T-helper 2 cell treated with Interferon-gamma antibody and Interleukin-4, amounts not matched to agents 5 μg/mL and 100 μg/mL, for 36 hours (primary cell): ENCODE measurements around the gene ZMYM2.
"Not testable (repeated sequence)": the region's sequence is repeated elsewhere in the genome, so short reads cannot be mapped to it uniquely, and the experiment has no call there.

Experiments used
- DNase-seq: peaks from one replicate; pipeline ENCODE4 v3.0.0; 2021; ENCODE audit warnings: low spot score
- H3K27ac Mint-ChIP-seq: one replicate; pipeline ENCODE4 v1.8.0; 2021; ENCODE audit warnings: mild to moderate bottlenecking, mixed read lengths
- H3K27me3 Mint-ChIP-seq: one replicate; pipeline ENCODE4 v1.8.0; 2021; ENCODE audit warnings: low read depth, mixed read lengths
- H3K36me3 Mint-ChIP-seq: one replicate; pipeline ENCODE4 v1.8.0; 2021; ENCODE audit warnings: low read depth, mixed read lengths
- H3K4me1 Mint-ChIP-seq: one replicate; pipeline ENCODE4 v1.8.0; 2021; ENCODE audit warnings: low read depth, mixed read lengths
- H3K4me3 Mint-ChIP-seq: one replicate; pipeline ENCODE4 v1.8.0; 2022; ENCODE audit warnings: mild to moderate bottlenecking, moderate library complexity, mixed read lengths
- H3K9me3 Mint-ChIP-seq: one replicate; pipeline ENCODE4 v1.8.0; 2021; ENCODE audit warnings: mixed read lengths

The ZMYM2 gene

GRCh38 chr13:20001366-20002190 lies 43.1 kb downstream of the ZMYM2 start:
- Mint-ChIP-seq H3K4me1 (peaks cover 37% of the 10 kb centered on the region), H3K27ac (peak overlapping the region; percentile 16), H3K27me3 (no peaks in the 10 kb centered on the region), H3K36me3 (peaks cover 41% of the 10 kb centered on the region), H3K4me3 (no peak overlapping the region), H3K9me3 (no peaks in the 10 kb centered on the region)
- no peak for DNase-seq

DNA sequence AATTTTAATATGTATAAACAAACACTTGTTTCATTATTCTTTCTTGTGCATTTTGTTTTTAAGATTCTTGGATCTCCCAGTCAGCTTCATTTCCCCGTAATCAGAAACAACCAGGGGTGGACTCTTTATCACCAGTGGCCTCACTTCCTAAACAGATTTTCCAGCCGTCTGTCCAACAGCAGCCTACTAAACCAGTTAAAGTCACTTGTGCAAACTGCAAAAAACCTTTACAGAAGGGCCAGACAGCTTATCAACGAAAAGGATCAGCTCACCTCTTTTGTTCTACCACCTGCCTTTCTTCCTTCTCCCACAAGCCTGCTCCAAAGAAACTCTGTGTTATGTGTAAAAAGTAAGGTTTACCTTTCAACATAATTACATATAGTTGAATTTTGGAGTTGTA lies 44.3 kb downstream of the ZMYM2 start:
- no peaks in the 10 kb centered on the region for H3K9me3 Mint-ChIP-seq
- H3K4me3 Mint-ChIP-seq: no peak overlapping the region
- H3K27ac Mint-ChIP-seq: peak overlapping the region; percentile 31
- peaks cover 35% of the 10 kb centered on the region for H3K4me1 Mint-ChIP-seq
- no peaks in the 10 kb centered on the region for H3K27me3 Mint-ChIP-seq
- H3K36me3 Mint-ChIP-seq: peaks cover 42% of the 10 kb centered on the region
- no peak for DNase-seq

DNA sequence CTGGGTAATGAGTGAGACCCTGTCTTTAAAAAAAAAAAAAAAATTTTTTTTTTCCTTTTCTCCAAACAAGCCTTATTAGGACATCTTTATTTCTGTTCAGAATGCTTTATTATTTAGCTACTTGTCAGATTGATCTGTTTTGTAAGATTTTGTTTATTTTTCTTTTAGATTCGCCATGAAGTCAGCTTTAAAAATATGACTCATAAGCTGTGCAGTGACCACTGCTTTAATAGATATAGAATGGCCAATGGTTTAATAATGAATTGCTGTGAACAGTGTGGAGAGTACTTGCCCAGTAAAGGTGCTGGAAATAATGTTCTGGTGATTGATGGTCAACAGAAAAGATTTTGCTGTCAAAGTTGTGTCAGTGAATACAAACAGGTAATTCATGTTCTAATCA lies 47.7 kb downstream of the ZMYM2 start:
- no peak for DNase-seq
- no peaks in the 10 kb centered on the region for H3K27me3 Mint-ChIP-seq
- no peak overlapping the region for H3K4me3 Mint-ChIP-seq
- no peaks in the 10 kb centered on the region for H3K9me3 Mint-ChIP-seq
- H3K4me1 Mint-ChIP-seq: peaks cover 12% of the 10 kb centered on the region
- H3K27ac Mint-ChIP-seq: no peak overlapping the region
- H3K36me3 Mint-ChIP-seq: peaks cover 57% of the 10 kb centered on the region

- no peak overlapping the region for H3K4me3 Mint-ChIP-seq
- no peak for DNase-seq
- H3K4me1 Mint-ChIP-seq: peaks cover 14% of the 10 kb centered on the region
- H3K9me3 Mint-ChIP-seq: peaks cover 42% of the 10 kb centered on the region
- no peaks in the 10 kb centered on the region for H3K27me3 Mint-ChIP-seq
- H3K27ac Mint-ChIP-seq: no peak overlapping the region
- H3K36me3 Mint-ChIP-seq: peaks cover 69% of the 10 kb centered on the region
These were observed 57.2 kb downstream of the ZMYM2 start for GRCh38 chr13:20015763-20016162.

DNA sequence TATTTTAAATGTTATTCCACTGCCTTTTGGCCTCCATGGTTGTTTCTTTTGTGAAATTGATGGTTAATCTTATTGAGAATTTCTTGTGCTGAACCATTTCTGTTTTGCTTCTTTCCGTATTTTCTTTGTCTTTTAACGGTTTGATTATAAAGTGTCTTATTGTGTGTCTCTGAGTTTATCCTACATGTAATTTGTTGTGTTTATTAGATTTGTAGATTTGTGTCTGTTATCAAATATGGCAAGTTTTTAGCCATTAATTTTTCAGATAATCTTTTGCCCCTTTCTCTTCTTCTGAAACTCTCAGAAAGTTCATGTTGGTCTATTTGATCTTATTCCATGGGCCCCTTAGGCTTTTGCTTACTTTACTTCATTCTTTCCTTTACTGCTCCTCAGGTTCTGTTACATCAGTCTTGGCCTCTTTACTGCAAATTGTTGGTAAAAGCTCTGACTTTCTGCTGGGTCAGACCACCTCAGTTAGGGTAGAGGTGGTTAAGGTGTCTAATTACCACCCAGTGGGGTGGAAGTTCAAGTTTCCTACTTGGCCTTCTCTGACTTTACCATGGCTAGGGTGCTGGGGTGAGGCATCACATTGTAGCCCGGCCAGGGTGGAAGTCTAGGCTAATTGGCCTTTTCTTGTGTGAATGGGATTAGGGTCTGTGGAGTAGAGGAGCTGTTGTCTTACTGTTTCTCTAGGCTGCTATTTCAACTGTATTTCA lies 58.3 kb downstream of the ZMYM2 start:
- peaks cover 42% of the 10 kb centered on the region for H3K9me3 Mint-ChIP-seq
- peaks cover 74% of the 10 kb centered on the region for H3K36me3 Mint-ChIP-seq
- H3K27me3 Mint-ChIP-seq: no peaks in the 10 kb centered on the region
- no peak overlapping the region for H3K27ac Mint-ChIP-seq
- peaks cover 19% of the 10 kb centered on the region for H3K4me1 Mint-ChIP-seq
- no peak overlapping the region for H3K4me3 Mint-ChIP-seq
- no peak for DNase-seq

GRCh38 chr13:20017365-20017711 lies 58.8 kb downstream of the ZMYM2 start:
- no peak overlapping the region for H3K4me3 Mint-ChIP-seq
- peaks cover 19% of the 10 kb centered on the region for H3K4me1 Mint-ChIP-seq
- H3K27ac Mint-ChIP-seq: no peak overlapping the region
- peaks cover 75% of the 10 kb centered on the region for H3K36me3 Mint-ChIP-seq
- H3K27me3 Mint-ChIP-seq: no peaks in the 10 kb centered on the region
- no peak for DNase-seq
- peaks cover 42% of the 10 kb centered on the region for H3K9me3 Mint-ChIP-seq

GRCh38 chr13:20019043-20019442 lies 60.5 kb downstream of the ZMYM2 start:
- H3K36me3 Mint-ChIP-seq: peaks cover 61% of the 10 kb centered on the region

GRCh38 chr13:20024702-20025101 lies 66.2 kb downstream of the ZMYM2 start:
- Mint-ChIP-seq H3K27me3 (no peaks in the 10 kb centered on the region), H3K4me1 (peaks cover 8% of the 10 kb centered on the region), H3K9me3 (no peaks in the 10 kb centered on the region), H3K36me3 (peaks cover 30% of the 10 kb centered on the region), H3K27ac (peak overlapping the region; percentile 31), H3K4me3 (no peak overlapping the region)
- no peak for DNase-seq

More at GRCh38 chr13:20019043-20019442, 60.5 kb downstream of the ZMYM2 start:
- H3K4me1 Mint-ChIP-seq: peaks cover 16% of the 10 kb centered on the region
- no peak overlapping the region for H3K27ac Mint-ChIP-seq
- no peak overlapping the region for H3K4me3 Mint-ChIP-seq
- DNase-seq: no peak
- peaks cover 35% of the 10 kb centered on the region for H3K9me3 Mint-ChIP-seq
- H3K27me3 Mint-ChIP-seq: no peaks in the 10 kb centered on the region

GRCh38 chr13:20028953-20029352 lies 70.4 kb downstream of the ZMYM2 start:
- Mint-ChIP-seq H3K9me3 (no peaks in the 10 kb centered on the region), H3K4me1 (peaks cover 3% of the 10 kb centered on the region), H3K36me3 (peaks cover 33% of the 10 kb centered on the region), H3K27me3 (no peaks in the 10 kb centered on the region), H3K27ac (no peak overlapping the region), H3K4me3 (no peak overlapping the region)
- no peak for DNase-seq

GRCh38 chr13:20033486-20033885 lies 75.0 kb downstream of the ZMYM2 start:
- peaks cover 4% of the 10 kb centered on the region for H3K4me1 Mint-ChIP-seq

GRCh38 chr13:20035130-20035529 lies 76.6 kb downstream of the ZMYM2 start:
- Mint-ChIP-seq H3K27me3 (no peaks in the 10 kb centered on the region), H3K4me1 (peaks cover 4% of the 10 kb centered on the region), H3K27ac (no peak overlapping the region), H3K4me3 (no peak overlapping the region), H3K36me3 (peaks cover 60% of the 10 kb centered on the region), H3K9me3 (peaks cover 15% of the 10 kb centered on the region)
- no peak for DNase-seq

More at GRCh38 chr13:20033486-20033885, 75.0 kb downstream of the ZMYM2 start:
- DNase-seq: no peak
- Mint-ChIP-seq H3K27me3 (no peaks in the 10 kb centered on the region), H3K4me3 (no peak overlapping the region), H3K36me3 (peaks cover 44% of the 10 kb centered on the region), H3K9me3 (peaks cover 8% of the 10 kb centered on the region), H3K27ac (no peak overlapping the region)

GRCh38 chr13:20037908-20038307 lies 79.4 kb downstream of the ZMYM2 start:
- Mint-ChIP-seq H3K4me1 (peaks cover 13% of the 10 kb centered on the region), H3K27ac (no peak overlapping the region), H3K27me3 (no peaks in the 10 kb centered on the region), H3K4me3 (no peak overlapping the region), H3K9me3 (peaks cover 21% of the 10 kb centered on the region), H3K36me3 (peaks cover 74% of the 10 kb centered on the region)
- no peak for DNase-seq

DNA sequence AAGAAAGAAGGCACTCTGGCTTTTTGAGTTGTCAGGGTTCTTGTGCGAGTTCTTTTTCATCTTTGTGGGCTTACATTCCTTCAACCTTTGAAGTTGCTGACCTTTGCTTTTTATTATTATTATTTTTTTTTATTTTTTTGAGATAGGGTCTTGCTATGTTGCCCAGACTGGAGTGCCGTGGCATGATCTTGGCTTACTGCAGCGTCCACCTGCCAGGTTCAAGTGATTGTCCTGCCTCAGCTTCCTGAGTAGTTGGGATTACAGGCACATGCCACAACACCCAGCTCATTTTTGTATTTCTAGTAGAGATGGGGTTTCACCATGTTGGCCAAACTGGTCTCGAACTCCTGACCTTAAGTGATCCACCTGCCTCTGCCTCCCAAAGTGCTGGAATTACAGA lies 84.1 kb downstream of the ZMYM2 start:
- H3K36me3 Mint-ChIP-seq: peaks cover 60% of the 10 kb centered on the region
- H3K4me3 Mint-ChIP-seq, H3K27ac Mint-ChIP-seq: not testable (repeated sequence)

DNA sequence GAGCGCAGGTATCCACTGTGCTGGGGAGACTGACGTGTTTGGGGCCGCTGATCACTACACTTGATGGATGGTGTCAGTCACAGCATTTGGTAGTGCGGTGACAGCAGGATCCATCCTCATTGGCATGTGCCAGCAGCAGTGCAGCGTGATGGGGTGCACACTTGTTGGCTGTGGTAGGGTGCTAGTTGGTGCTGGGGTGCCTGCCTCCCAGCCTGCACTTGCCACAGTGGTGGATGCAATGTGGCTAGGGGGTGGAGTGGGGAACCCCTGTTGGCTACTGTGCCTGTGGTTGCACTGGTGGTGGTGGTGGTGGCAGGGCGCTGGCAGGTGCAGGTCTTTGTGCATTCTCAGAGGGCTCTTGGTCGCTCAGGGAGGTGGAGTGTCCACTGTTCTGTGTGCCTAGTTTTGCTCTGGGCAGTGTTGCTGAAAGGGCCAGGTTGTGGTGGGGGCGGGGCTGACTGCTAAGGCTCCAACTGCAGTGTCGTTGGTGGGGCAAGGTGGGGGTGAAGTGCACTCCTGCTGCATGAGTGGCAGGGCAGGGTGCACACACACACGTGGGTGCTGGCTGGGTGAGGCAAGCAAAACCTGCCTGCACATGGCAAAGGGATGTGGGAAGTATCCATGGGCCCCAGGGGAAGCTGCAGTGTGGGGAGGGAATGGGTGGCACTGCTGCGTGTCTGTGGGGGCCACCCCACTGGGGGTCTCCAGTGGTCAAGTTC lies 84.8 kb downstream of the ZMYM2 start:
- no peak for DNase-seq
- H3K4me1 Mint-ChIP-seq: peaks cover 9% of the 10 kb centered on the region
- H3K27ac Mint-ChIP-seq: no peak overlapping the region
- H3K36me3 Mint-ChIP-seq: peaks cover 53% of the 10 kb centered on the region
- H3K9me3 Mint-ChIP-seq: peaks cover 15% of the 10 kb centered on the region
- no peaks in the 10 kb centered on the region for H3K27me3 Mint-ChIP-seq
- H3K4me3 Mint-ChIP-seq: no peak overlapping the region

More for the DNA sequence above, 84.1 kb downstream of the ZMYM2 start:
- H3K4me1 Mint-ChIP-seq, DNase-seq, H3K27me3 Mint-ChIP-seq: not testable (repeated sequence)
- H3K9me3 Mint-ChIP-seq: peaks cover 21% of the 10 kb centered on the region
